Measurements from ENCODE around the gene FAM50B. TPM values are rescaled to one million over a fixed set of nuclear protein-coding genes. Genes with fewer than 3 reads are reported as not detected.
"Not testable (repeated sequence)": the region's sequence is repeated elsewhere in the genome, so short reads cannot be mapped to it uniquely, and the experiment has no call there.

FAM50B gene
- total RNA-seq, 4 donors from 2014 or later: 4.6 to 12.9 (median 11.8) TPM

DNA sequence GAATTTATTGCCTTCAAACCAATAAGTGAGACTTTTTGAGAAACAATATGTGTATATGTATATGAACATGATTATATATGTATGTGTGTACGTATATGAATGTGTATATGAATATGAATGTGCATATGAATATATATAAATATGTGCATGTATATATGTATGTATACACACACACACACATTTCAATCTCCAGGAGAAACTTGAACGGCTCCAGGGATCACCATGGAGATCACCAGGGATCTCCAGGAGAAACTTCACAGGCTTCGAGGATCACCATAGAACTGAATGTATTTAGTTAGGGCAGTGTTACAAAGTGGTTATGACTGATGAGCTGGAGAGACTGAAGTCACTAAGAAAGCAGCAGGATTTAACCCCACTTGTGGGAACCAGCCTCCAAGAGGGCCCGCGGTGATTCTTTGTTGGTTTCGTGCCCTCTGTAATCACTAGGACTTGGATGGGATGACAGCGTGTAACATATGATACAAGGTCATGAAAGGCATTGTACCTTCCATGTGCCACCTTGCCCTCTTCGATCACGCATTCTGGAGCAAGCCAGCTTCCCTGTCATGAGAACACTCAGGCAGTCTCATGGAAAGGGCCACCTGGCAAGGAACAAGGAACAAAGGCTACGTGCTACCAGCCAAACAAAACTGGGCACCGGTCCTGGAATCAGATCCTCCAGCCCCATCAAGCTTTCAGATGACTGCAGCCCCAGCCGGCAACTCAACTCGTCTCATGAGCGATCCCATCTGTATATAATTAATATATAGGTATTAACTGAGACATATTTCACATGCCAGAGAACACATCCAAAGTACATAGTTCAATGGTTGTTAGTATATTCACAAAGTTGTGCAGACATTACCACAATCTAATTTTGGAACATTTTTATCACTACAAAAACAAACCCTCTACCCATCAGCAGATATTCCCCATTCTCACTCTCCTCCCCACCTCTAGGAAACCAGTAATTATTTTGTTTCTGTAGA lies 8.6 kb downstream of the FAM50B start:
- Histone ChIP-seq H3K4me1 (peaks cover 0 to 6% (median 6%) of the 10 kb centered on the region in 3 donors), H3K27me3 (no peaks in the 10 kb centered on the region), H3K9me3 (no peaks in the 10 kb centered on the region), H3K27ac (no peak overlapping the region), H3K4me3 (no peak overlapping the region), H3K36me3 (no peaks in the 10 kb centered on the region)
- 83 to 84% methylated on average over 9 to 14 of the region's 14 CpGs for WGBS, 2 donors
- TF ChIP-seq POLR2A (IDR thresholded peaks at IDR 0.05): no peak
- TF ChIP-seq, protein P1, sequence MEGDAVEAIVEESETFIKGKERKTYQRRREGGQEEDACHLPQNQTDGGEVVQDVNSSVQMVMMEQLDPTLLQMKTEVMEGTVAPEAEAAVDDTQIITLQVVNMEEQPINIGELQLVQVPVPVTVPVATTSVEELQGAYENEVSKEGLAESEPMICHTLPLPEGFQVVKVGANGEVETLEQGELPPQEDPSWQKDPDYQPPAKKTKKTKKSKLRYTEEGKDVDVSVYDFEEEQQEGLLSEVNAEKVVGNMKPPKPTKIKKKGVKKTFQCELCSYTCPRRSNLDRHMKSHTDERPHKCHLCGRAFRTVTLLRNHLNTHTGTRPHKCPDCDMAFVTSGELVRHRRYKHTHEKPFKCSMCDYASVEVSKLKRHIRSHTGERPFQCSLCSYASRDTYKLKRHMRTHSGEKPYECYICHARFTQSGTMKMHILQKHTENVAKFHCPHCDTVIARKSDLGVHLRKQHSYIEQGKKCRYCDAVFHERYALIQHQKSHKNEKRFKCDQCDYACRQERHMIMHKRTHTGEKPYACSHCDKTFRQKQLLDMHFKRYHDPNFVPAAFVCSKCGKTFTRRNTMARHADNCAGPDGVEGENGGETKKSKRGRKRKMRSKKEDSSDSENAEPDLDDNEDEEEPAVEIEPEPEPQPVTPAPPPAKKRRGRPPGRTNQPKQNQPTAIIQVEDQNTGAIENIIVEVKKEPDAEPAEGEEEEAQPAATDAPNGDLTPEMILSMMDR (IDR thresholded peaks at IDR 0.05): no peak
- no peak for DNase-seq
- intact Hi-C loops (cut with DNase I): no loop called here

DNA sequence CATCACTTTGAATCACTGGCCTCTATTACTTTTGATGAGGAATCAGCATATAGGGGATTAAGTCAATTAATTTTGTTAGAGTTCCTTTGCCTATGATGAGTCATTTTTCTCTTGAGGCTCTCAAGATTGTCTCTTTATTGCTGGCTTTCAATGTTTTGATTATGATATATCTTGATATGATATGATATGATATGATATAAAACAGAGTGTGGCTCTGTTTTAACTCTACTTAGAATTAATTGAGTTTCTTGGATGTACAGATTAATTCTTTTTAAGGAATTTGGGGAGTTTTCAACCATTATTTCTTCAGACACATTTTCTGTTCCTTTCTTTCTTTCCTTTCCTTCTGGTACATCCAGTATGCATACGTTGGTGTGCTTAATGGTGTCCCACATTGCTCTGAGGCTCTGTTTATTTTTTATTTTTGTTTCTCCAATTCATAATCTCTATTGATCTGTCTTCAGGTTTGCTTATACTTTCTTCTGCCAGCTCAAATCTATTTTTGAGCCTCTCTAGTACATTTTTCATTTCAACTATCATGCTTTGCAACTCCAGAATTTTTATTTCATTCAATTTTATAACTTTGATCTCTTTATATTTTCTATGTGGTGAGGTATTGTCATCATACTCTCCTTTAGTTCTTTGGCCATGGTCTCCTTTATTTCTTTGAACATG lies 10.8 kb downstream of the FAM50B start:
- WGBS, 2 donors: 71 to 79% methylated on average over 1 of the region's 1 CpG

GRCh38 chr6:3861424-3861823 lies 12.3 kb downstream of the FAM50B start:
- Histone ChIP-seq H3K9me3 (no peaks in the 10 kb centered on the region), H3K27me3 (peaks cover 0 to 19% (median 0%) of the 10 kb centered on the region in 4 donors), H3K27ac (no peak overlapping the region), H3K4me1 (peaks cover 0 to 6% (median 6%) of the 10 kb centered on the region in 3 donors), H3K4me3 (no peak overlapping the region), H3K36me3 (no peaks in the 10 kb centered on the region)
- WGBS, 2 donors: 50 to 73% methylated on average over 2 to 4 of the region's 4 CpGs
- intact Hi-C loops (cut with DNase I): no loop called here
- no peak for DNase-seq
- TF ChIP-seq POLR2A (IDR thresholded peaks at IDR 0.05): no peak
- TF ChIP-seq, protein P1 (IDR thresholded peaks at IDR 0.05): peak in 1 of 6 experiments; percentile 10

More for the DNA sequence above, 10.8 kb downstream of the FAM50B start:
- DNase-seq: no peak
- H3K4me3 ChIP-seq: no peak overlapping the region
- H3K4me1 ChIP-seq: peaks cover 0 to 6% (median 6%) of the 10 kb centered on the region in 3 donors
- H3K9me3 ChIP-seq: no peaks in the 10 kb centered on the region
- no peaks in the 10 kb centered on the region for H3K36me3 ChIP-seq
- no peak overlapping the region for H3K27ac ChIP-seq
- no peak for TF ChIP-seq POLR2A (IDR thresholded peaks at IDR 0.05)
- TF ChIP-seq, protein P1 (IDR thresholded peaks at IDR 0.05): no peak
- intact Hi-C loops (cut with DNase I): no loop called here
- H3K27me3 ChIP-seq: peaks cover 0 to 6% (median 0%) of the 10 kb centered on the region in 4 donors

DNA sequence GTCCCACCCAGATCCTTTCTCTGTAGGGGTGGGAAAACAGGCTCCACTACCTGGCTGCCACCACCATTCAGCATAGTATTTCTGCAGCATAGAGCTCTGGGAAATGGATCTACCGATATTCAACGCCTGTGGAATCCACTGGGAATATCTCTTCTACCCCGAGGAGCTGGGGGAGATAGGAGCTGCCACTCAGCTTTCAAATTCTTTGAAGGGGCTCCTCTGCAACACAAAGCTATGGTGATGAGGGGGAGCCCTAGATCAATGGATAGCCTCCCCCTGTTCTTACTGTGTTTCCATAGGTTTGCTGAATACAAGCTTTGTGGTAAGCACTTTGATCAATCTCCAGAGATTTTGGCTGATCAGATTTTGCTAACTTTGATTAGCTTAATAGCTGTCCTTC lies 12.9 kb downstream of the FAM50B start:
- TF ChIP-seq POLR2A (IDR thresholded peaks at IDR 0.05): no peak
- TF ChIP-seq, protein P1 (IDR thresholded peaks at IDR 0.05): no peak
- H3K9me3 ChIP-seq: no peaks in the 10 kb centered on the region
- H3K27me3 ChIP-seq: peaks cover 0 to 24% (median 0%) of the 10 kb centered on the region in 4 donors
- no peak overlapping the region for H3K4me3 ChIP-seq
- 40 to 75% methylated on average over 2 to 3 of the region's 3 CpGs for WGBS, 2 donors
- peaks cover 0 to 6% (median 6%) of the 10 kb centered on the region in 3 donors for H3K4me1 ChIP-seq
- no peak for DNase-seq
- H3K27ac ChIP-seq: no peak overlapping the region
- intact Hi-C loops (cut with DNase I): no loop called here
- no peaks in the 10 kb centered on the region for H3K36me3 ChIP-seq

DNA sequence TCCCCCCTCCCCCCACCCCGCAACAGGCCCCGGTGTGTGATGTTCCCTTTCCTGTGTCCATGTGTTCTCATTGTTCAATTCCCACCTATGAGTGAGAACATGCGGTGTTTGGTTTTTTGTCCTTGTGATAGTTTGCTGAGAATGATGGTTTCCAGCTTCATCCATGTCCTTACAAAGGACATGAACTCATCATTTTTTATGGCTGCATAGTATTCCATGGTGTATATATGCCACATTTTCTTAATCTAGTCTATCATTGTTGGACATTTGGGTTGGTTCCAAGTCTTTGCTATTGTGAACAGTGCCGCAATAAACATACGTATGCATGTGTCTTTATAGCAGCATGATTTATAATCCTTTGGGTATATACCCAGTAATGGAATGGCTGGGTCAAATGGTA lies 14.1 kb downstream of the FAM50B start:
- H3K27ac ChIP-seq; H3K36me3 ChIP-seq; DNase-seq; H3K9me3 ChIP-seq; intact Hi-C loops (cut with DNase I); H3K4me3 ChIP-seq; H3K4me1 ChIP-seq: not testable (repeated sequence)
- 87 to 93% methylated on average over 2 to 4 of the region's 5 CpGs for WGBS, 2 donors
- H3K27me3 ChIP-seq: peaks cover 0 to 31% (median 0%) of the 10 kb centered on the region in 4 donors

Data from esophagus squamous epithelium (tissue), 5 donors.